ENCODE data around the gene WEE2.

WEE2 gene

DNA sequence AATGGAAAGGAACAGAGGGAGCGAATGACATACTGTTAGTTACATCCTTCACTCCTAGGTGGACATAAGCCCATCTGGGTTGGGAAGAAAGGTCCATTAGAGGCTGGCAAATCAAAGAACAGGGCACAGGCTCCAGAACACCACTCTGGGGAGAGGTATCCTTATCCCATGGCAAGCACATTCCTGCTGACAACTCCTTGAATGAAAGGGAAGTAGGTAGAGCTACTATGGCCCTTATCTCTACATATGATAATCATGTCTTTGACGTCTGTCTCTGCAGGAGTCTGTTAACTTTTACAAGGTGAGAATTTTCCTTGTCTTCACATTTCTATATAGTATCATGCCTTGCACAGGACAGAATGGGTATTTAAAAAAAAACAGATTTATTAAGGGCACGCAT is 16.6 kb upstream of the WEE2 start:
- no peak for DNase-seq (ENCODE audit: low spot score)

DNA sequence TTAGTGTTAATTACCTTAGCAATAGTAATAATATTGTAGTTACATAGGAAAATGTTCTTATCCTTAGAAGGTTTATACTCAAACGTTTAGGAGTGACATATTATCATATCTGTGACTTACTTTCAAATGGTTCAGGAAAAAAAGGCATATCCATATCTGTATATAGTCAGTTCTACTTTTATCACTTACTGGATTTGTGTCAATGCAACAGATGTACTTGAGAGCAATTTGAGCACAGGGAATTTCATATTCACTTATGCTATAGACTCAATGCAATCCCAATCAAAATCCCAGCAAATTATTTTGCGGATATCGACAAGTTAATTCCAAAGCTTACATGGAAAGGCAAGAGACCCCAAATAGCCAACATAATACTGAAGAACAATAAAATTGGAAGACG is 16.2 kb upstream of the WEE2 start:
- no peak for DNase-seq (ENCODE audit: low spot score)

DNA sequence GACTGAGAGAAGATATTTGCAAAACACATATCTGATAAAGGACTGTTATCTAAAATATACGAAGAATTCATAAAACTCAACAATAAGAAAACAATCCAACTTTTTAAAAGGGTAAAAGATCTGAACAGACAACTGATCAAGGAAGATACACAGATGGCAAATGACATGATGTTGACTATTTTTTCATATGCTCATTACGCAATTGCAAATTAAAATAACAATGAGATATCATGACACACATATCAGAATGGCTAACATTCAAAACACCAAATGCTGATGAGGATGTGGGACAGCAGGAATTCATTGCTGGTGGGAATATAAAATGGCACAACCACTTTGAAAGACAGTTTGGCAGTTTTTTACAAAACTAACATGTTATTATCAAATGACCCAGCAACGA is 15.1 kb upstream of the WEE2 start:
- DNase-seq (ENCODE audit: low spot score) = no peak

DNA sequence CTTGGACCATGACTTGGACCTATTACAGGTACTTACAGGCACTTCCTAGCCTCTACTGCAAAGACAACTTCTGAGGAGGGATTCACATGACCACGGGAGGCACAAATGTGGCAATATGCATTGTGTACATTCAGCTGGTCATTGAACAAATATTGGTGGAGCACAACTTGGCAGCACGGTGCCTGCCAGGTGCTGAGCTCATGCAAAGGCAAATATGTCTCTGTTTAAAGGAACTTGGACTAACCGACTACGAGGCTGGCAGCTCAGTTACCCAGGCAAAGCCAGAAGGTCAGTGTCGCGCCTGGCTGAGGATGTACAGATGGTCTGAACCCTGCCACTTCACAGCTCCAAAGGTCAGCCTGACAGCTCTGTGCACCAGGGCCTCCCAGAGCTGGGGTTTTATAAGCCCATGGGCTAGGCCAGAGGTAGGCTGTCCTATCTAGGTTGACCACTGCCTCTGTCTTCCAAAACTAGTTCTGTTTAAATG is 12.3 kb upstream of the WEE2 start:
- DNase-seq (ENCODE audit: low spot score) = peak; percentile 53

DNA sequence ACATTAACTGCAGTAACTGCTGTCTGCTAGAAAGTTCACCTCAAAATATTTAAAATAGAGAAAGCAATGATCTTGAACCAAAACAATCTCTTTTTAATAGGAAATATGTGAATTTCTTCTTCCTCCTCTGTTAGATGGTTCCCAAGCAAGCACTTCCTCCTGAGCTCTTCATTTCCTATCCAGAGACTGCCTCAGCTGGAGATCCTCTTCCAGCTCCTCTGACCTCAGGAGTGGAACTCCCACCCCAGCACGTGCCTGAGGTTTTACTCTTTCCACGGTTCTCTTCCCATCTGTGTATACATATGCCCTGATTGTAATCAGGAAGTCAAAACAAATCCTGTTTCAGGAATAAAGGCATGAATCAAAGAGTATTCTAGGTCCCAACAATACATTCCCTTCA is 11.8 kb upstream of the WEE2 start:
- no peak for DNase-seq (ENCODE audit: low spot score)

DNA sequence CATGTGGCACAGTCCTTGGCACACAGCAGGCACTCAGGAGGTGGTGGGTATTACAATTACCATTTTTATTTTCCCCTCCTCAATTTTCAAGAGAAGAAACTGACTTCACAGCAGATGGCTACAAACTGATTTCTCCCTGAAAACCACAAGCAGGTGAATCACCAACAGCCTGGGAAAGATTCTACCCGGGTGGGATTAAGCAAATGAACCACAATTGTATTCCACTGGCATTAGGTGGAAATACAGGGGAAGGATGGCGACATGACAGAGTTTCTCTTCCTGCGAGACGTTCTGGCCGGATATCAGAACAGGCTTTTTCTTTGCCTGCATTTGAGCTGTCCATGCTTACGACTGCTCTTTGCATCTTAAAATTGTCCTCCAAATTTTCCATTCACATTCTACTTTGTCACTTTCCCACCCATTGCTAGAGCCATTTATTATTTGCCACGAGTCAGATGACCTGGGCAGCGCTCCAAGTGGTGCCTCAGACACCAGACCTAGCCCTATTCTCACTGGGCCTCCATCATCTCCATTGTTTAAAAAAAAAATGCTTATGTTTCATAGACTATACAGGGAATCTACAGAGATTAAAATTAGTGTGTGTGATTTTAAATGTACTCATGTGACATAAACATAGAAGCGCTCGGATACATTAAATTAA is 10.8 kb upstream of the WEE2 start:
- DNase-seq (ENCODE audit: low spot score) = no peak

DNA sequence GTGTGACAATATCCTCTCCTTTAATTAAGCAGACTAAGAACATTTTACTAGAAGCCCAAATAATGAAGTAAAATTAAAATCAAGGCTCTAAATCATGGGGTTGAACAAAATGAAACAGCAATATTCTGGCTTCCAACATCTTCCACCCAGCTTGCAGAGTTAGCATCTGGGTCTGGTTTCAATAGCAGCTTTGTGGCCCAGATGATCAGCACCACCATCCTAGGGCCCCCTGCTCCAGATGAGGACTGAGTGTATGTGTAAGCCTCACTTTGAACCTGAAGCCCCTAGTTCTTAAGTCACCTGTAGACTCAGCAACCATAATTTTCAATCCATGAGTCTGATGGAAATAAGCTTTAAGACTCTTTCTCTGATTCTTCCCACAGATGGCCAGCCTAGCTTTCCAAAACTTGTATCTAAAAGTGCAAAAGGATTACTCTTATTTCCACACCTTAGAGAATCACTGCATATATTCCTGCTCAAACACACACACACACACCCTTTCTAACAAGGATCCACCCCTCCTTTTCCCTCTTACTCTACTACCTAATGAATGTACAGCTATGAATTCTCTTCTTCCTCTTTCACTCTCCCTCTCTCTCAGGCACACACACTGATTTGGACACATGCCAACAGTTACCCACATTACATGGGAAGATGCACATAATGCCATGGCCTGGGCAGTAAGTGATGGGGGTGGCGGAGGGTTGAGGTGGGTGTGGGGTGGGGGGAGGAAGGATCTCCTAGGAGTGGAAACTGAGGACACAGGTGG is 9.7 kb upstream of the WEE2 start:
- no peak for DNase-seq (ENCODE audit: low spot score)

DNA sequence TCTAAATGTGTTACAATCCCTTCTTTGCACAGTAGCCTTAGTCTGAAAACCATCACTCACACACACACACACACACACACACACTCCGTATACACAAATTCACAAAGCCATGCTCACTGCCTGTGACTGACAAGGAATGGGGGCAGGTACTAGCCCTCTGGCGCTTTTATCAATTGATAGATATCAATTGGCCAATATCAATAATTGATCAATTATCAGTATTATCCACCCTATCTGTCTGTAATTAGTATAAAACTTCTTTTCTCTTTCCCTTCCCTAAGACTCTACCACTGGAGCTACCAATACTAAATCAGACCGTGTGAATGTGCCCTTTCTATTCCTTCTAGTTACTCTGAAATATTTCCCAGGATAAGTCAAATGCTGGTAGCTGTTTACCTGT is 8.3 kb upstream of the WEE2 start:
- DNase-seq (ENCODE audit: low spot score) = no peak

DNA sequence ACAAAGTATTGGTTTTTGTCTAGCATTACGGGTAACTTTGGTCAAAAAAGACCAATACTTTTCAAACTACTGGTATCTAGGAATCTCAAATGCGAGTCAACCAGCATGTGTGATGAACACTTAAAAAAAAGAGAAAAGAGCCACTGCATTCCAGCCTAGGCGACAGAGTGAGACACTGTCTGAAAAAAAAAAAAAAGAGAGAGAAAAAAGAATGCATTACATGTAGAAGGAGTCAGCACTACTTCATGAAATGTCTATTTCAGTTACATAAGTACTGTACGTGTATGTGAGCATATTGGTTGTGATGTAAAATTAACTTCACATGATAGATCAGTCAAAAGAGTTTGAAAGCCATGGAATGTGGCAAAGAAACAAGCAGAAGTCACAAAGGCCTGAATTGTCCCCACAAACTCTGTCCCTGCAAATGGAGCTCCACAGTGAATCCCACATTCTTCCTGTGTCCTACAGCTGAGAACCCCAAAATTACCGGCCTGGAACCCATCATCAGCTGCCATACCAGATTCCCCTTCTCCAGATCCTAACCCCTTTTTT is 7.8 kb upstream of the WEE2 start:
- no peak for DNase-seq (ENCODE audit: low spot score)

DNA sequence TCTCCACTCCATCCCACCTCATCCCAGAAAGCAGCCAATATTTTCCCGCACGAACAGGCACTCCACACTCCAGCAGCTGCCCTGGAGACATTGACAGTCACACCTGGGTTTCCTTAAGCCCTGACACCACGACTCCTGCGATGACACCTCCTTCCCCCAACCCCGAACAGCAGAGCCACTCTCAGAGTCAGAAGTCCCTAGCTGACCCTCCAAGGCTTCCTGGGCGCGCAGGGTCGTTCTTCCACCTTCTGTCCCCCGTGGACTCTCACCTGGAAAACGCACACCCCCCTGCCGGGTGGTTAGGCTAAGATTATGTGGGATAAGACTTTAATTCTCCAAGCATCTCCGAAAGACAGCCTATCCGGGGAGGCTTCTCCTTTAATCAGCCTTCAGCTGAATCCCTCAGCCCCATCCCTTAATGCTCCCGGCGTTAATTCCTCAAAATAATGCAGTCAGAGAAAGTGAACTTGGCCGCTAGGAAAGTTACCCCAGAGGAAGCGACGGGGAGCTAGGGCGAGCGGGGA is 7.2 kb upstream of the WEE2 start:
- DNase-seq (ENCODE audit: low spot score) = peak; percentile 23

DNA sequence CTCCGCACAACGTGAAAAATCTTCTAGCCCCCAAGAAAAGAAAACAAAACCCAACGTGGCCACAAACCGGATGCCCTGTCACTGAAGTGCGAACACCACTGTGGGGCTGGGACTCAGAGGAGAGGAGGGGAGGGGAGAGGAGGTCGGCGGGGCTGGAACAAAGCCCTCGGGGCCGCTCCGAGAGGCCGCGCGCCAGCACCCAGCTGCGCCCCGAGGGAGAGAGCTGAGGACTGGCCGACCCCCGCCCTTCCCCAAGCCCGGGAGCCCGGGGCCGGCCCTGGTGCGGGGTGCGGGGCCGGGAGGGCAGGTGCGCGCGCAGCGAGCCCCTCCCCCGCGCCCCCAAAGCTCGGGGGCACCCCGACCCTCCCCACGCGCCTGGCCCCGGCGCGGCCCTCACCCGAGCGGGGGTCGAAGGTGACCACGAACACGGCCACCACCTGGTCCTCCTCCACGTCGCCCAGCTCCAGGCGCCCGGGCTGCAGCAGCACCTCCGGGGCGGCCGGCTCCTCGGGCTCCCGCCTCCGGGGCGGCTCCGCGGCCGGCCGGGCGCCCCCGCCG is 6.6 kb upstream of the WEE2 start:
- DNase-seq (ENCODE audit: low spot score) = peak; percentile 64

DNA sequence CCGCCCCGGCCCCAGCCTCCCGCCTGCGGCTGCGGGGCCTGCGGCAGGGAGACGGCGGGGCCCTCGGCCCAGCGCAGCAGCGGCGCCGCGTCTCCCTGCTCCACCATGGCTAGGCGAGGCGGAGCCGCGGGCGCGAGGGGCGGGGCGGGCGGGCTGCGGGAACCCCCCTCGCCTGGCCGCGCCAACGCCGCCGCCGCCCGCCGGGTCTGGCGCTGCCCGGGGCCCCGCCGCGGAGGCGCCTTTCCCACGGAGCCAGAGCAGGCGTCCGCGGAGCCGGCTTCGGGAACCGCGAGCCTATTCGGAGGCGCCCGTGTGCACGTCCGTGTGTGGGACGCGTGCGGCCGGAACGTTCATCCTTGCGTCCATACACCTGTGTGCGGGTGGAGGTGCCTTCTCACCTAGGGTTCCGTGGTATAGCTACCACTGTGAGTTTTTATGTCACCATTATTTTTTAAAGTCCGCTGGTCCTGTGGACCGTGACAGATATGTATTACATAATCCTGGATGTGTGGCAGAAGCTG is 6.0 kb upstream of the WEE2 start, which contains the start of gene DENND11:
Gene DENND11, minus strand, starts transcription at position 120 of the 521 bp plus-strand sequence. Its CDS starts 13 bp downstream, at position 107.
- DNase-seq (ENCODE audit: low spot score) = peak; percentile 68

DNA sequence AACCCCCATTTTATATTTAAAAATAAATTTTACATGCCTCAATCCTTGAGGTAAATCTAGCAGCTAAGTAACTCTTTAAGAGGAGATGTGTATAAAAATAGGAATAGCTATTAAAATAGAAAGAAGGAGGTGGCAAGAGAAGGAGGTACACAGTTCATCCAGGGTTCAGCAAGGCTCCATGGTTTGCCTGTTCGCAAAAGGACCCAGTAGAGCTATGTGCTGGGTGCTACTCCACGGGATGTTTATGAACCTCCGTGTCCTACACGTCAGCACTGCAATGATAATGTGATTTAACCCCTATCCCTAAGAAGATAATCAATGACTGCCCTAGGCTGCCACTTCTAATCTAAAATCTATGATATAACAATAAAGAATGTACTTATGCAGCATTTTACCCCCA is 5.3 kb upstream of the WEE2 start:
- DNase-seq (ENCODE audit: low spot score) = no peak

DNA sequence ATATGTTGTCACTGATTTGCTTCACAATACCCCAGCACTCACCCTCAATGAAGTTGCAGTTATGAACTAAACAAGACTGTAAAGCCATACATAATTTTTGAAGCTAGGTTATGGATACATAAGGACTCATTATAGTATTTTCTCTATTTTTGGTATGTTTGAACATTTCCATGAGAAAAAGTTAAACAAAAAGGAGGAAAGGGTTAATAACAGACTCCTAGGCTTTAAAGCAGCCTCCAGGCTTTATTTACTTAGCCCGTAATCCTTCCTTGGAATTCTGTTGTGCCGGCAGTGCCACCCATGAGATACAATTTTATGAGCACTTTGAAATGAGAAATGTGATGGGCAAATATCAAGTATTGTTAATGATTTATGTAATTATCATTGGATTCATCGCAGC is 4.0 kb upstream of the WEE2 start:
- DNase-seq (ENCODE audit: low spot score) = no peak

DNA sequence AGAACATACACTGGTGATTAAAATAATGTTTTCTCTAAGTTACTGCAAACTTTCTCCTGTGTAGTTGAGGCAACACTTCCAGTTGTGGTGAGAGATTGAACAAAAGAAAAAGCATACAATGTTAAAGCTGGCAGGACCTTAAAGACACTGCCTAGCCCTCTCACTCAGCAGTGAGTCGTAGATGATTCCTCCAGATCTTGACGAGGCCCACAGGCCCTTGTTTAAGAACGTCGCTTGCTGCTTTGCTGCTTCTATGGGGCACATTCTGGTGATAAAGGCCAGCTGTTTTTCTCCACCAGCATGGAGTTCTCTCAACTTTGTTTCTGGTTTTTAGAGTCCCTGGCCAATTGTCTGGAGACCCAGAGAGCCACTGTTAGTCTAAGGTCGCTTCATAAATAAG is 3.4 kb upstream of the WEE2 start:
- DNase-seq (ENCODE audit: low spot score) = no peak

DNA sequence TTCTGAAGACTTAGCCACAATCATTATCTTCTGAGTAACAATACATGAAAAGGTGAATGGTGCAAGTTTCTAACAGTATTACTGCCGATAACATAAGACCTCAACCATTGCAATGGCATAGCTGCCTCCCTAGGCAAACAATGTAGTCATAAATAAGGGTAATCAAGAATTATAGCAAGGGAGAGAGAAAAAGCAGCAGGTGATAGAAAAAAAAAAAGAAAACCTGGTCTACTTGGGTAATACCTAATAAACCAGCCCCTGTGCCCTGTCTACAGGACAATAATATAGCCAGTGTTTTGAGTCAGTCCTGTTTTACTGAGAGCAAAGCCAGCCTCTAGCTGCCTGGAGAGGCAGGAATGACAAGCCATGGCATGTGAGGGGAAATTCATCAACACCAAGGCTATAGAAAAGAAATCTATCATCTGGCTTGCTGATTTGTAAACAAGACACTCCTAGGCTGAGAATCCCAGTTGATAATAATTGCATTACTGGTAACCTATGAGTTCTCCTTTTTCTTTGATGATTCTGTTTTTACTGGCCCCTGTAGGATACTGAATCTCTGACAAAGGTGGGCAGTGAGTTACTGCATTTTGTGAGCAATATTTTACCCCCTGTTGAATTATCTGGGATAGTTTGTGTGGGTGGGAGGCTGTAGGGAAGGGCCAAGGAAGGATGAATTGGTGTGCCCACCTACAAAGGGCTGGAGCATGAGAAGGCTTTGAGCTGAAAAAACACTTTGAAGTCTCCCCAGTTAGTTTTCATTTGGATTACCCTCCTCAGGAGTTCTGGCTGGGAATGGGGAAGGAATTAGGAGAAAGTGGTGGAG is 1.7 kb upstream of the WEE2 start:
- DNase-seq (ENCODE audit: low spot score) = no peak

DNA sequence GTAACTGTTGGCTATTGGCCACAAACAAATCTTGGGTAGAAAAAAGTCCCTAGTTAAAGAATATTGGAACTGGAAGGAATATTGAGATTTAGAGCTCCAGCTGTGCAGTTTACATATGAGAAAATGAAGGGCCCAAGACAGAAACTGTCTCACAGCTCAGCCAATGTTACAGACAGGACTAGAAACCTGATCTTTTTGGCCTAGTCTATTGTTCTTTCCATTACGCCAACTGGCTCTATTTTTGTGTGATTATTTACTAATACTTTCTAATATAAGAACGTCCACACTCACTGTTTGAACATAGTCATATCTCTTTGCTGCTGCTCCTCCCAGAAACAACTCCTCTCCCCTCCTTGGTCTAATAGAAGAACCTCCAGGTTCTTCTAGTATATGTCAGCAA is 1.2 kb downstream of the WEE2 start:
- DNase-seq (ENCODE audit: low spot score) = no peak

DNA sequence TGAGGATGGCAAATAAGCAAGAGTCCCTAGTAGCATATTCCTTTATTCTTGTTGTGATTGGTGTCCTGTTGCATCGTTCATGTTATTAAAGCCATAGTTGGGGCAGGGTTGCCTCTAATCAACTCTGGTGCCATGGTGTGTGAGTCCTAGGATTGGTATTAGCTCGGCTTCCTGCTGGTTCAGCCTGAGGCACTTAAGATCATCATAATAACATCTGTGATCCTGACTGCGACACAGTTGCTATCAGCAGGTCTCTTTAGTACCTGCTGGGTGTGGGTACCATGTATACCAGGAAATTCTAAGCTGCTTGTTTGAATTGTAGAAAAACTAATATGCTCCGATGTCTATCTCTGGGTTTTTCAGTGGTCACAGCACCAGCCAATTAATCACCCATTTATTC is 1.6 kb downstream of the WEE2 start:
- DNase-seq (ENCODE audit: low spot score) = no peak

DNA sequence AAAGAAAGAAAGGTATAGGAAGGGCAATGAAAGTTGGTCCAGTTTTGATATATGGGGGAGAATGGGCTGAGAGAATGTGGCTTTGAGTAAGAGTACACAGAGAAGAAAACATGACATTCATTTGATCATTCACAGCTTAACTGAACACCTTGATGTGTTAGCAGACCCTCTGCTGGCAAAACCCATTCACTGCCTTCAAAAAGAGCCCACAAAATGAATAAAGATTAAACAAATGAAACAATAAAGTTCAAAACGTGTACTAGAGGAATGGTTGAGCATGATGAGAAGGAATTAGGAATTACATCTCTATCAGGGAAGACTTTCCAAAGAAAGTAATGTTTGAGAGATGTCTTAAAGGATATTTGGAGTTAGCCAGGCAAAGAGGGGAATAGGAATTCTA is 2.1 kb downstream of the WEE2 start:
- DNase-seq (ENCODE audit: low spot score) = no peak

DNA sequence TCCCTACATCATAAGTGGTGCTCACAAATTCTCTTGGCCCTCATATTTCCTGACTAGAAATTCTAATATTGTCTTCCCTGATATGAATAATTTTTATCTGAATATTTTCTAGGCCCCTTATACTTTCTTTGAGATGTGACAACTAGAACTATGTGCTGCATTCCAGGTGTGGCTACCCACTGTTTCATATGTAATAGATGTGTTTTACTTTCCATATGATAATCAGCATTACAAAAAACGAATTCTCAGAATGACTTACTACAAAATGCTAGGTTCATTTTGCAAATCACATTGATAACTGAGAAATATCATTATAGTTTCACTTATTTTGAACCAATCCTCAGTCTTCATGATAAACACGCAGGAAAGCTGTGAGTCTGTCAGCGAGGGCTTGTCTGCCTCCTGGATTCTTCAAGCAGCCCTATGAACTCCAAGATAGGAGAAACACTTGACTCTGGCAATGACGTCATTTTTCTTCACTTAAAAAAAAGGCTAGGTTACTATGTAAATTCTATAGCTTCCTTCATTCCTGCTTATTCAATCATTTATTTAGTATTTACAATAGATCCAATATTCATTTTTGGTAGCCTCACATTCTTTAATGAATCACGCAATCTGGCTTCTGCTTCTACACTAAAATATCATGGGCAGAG is 4.6 kb downstream of the WEE2 start:
- DNase-seq (ENCODE audit: low spot score) = no peak

DNA sequence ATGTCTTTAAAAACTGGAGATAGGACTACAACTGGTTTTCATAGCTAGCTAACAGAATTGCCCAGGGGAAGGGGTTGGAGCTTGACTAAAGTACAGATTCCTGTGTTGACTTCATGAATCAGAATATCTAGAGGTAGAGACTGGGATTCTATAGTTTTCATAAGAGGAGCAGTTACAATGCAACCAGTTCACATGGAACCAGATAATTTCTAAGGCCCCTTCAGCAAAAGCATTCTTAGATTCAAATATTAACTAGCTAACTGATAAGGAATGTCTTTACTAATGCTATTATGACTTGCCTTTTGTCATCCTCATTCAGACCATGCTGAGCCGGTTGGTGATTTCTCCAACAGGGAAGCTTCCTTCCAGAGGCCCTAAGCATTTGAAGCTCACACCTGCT is 5.7 kb downstream of the WEE2 start:
- DNase-seq (ENCODE audit: low spot score) = no peak
